ENCODE measurements around the gene PCDH9.

Gene PCDH9

DNA sequence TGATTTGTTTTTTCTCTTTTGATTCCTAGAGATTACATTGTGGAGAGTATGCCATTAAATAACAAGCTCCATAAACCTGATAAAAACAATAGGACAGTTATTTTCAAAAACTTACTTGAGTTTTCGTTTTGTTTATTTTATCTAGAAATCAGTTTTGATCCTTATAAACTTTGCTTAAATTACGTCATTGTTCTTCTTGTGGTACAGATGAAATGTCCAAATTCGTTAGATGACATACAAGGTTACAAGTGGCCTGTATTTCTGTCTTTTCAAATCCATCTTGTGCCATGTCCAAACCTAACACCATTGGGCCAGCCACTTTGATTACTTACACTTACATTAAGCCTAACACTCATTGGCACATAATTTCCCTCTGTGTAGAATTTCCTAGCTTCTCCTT, 372.0 kb downstream of the PCDH9 start:
- H3K14ac ChIP-seq (ENCODE audit: low read length), result no peak overlapping the region
- H2BK12ac ChIP-seq (ENCODE audit: low read length), result no peak overlapping the region
- H4K8ac ChIP-seq (ENCODE audit: low read depth, low read length), result no peak overlapping the region
- no peak overlapping the region for H2BK120ac ChIP-seq (ENCODE audit: low read depth, low read length)
- no CpG with 5 or more reads among the region's 3 CpGs for WGBS, 2 donors (ENCODE audit: extremely low coverage in 2 of 2, insufficient read length in 2 of 2, insufficient replicate concordance in 1 of 2)
- H3K18ac ChIP-seq (ENCODE audit: low read length), result no peak overlapping the region
- no peak overlapping the region for H3K4me2 ChIP-seq (ENCODE audit: insufficient read depth, low read length, poor library complexity, severe bottlenecking)
- no peak overlapping the region for H2AFZ ChIP-seq (ENCODE audit: low read length)
- no peak overlapping the region for H2BK15ac ChIP-seq (ENCODE audit: low read length)
- H3K23ac ChIP-seq (ENCODE audit: low read depth, low read length, poor library complexity), result no peak overlapping the region
- no peaks in the 10 kb centered on the region for H3K27me3 ChIP-seq (ENCODE audit: control insufficient read depth in 3 of 3, insufficient read depth in 3 of 3, low read depth in 1 of 3, low read length in 3 of 3)
- peaks cover 4 to 13% of the 10 kb centered on the region in 2 donors for H3K4me1 ChIP-seq (ENCODE audit: control insufficient read depth in 2 of 2, insufficient read depth in 1 of 2, low read depth in 1 of 2, low read length in 2 of 2)
- H3K36me3 ChIP-seq (replicated peaks in 1 of 2; ENCODE audit: control insufficient read depth in 2 of 2, insufficient read depth in 2 of 2, low read length in 2 of 2), result no peaks in the 10 kb centered on the region
- H4K91ac ChIP-seq (ENCODE audit: low read depth, low read length, poor library complexity), result no peak overlapping the region
- no peak overlapping the region for H3K9ac ChIP-seq (ENCODE audit: low read depth, low read length, poor library complexity)
- no peaks in the 10 kb centered on the region for H3K79me1 ChIP-seq (ENCODE audit: low read depth, low read length)
- no peak overlapping the region for H3K27ac ChIP-seq (replicated peaks; ENCODE audit: low read length)
- no peak overlapping the region for H2BK5ac ChIP-seq (ENCODE audit: low read length)
- DNase-seq (ENCODE audit: low spot score), result no peak
- no peaks in the 10 kb centered on the region for H3K9me3 ChIP-seq (replicated peaks in 1 of 2; ENCODE audit: control insufficient read depth in 2 of 2, insufficient read depth in 1 of 2, low read depth in 1 of 2, low read length in 2 of 2)
- no peak overlapping the region for H2AK5ac ChIP-seq (ENCODE audit: low read depth, low read length)
- no peak overlapping the region for H3K4ac ChIP-seq (ENCODE audit: low read length)
- no peak overlapping the region for H3K4me3 ChIP-seq (ENCODE audit: low read length in 2 of 2)

DNA sequence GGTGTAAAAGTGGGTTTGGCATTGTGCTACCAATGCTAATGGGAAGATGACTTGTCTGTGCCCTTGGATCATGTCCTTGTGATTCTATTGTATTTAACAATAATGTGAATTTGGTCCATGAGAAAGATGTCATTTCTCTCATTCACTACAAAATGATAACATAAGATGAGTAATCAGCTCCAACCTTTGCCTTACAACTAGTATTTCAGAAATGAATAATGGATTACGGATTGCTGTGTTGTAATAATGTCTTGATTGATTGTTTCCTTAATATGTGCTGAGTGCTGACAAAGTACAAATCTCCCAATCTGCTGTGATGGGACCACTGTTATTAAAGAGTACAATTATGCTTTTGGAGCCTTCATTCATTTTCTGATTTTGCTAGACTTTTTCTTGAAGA, 375.0 kb downstream of the PCDH9 start:
- H2BK120ac ChIP-seq (ENCODE audit: low read depth, low read length), result no peak overlapping the region
- H2BK12ac ChIP-seq (ENCODE audit: low read length), result no peak overlapping the region
- peaks cover 0 to 5% of the 10 kb centered on the region in 2 donors for H3K4me1 ChIP-seq (ENCODE audit: control insufficient read depth in 2 of 2, insufficient read depth in 1 of 2, low read depth in 1 of 2, low read length in 2 of 2)
- no peak overlapping the region for H3K4ac ChIP-seq (ENCODE audit: low read length)
- no peak overlapping the region for H2BK15ac ChIP-seq (ENCODE audit: low read length)
- no peak overlapping the region for H3K14ac ChIP-seq (ENCODE audit: low read length)
- no peak overlapping the region for H4K8ac ChIP-seq (ENCODE audit: low read depth, low read length)
- no peak overlapping the region for H2AK5ac ChIP-seq (ENCODE audit: low read depth, low read length)
- no peak overlapping the region for H3K27ac ChIP-seq (replicated peaks; ENCODE audit: low read length)
- H3K36me3 ChIP-seq (replicated peaks in 1 of 2; ENCODE audit: control insufficient read depth in 2 of 2, insufficient read depth in 2 of 2, low read length in 2 of 2), result no peaks in the 10 kb centered on the region
- no peaks in the 10 kb centered on the region for H3K27me3 ChIP-seq (ENCODE audit: control insufficient read depth in 3 of 3, insufficient read depth in 3 of 3, low read depth in 1 of 3, low read length in 3 of 3)
- no CpG with 5 or more reads among the region's 1 CpG for WGBS, 2 donors (ENCODE audit: extremely low coverage in 2 of 2, insufficient read length in 2 of 2, insufficient replicate concordance in 1 of 2)
- no peak overlapping the region for H2AFZ ChIP-seq (ENCODE audit: low read length)
- no peak overlapping the region for H4K91ac ChIP-seq (ENCODE audit: low read depth, low read length, poor library complexity)
- H3K79me1 ChIP-seq (ENCODE audit: low read depth, low read length), result no peaks in the 10 kb centered on the region
- no peak overlapping the region for H3K4me3 ChIP-seq (ENCODE audit: low read length in 2 of 2)
- H3K9me3 ChIP-seq (replicated peaks in 1 of 2; ENCODE audit: control insufficient read depth in 2 of 2, insufficient read depth in 1 of 2, low read depth in 1 of 2, low read length in 2 of 2), result peaks cover 0 to 4% of the 10 kb centered on the region in 2 donors
- no peak overlapping the region for H3K9ac ChIP-seq (ENCODE audit: low read depth, low read length, poor library complexity)
- H3K23ac ChIP-seq (ENCODE audit: low read depth, low read length, poor library complexity), result no peak overlapping the region
- no peak overlapping the region for H3K18ac ChIP-seq (ENCODE audit: low read length)
- no peak overlapping the region for H3K4me2 ChIP-seq (ENCODE audit: insufficient read depth, low read length, poor library complexity, severe bottlenecking)
- DNase-seq (ENCODE audit: low spot score), result no peak
- no peak overlapping the region for H2BK5ac ChIP-seq (ENCODE audit: low read length)

DNA sequence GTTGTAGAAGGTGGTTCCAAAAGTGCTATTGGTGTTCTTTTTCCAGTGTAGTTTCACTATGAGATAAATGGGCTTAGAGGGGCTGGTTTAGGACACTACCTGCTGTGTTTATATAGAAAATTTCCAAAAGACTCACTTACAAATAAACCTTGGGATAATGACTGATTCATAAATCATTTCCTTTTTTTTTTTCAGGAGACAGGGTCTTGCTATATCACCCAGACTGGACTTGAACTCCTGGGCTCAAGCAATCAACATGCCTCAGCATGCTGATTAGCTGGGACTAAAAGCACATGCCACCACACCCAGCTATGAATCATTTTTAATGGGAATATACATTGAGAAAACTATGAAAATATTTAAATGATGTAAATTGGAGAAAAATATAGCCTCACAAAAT, 376.6 kb downstream of the PCDH9 start:
- Histone ChIP-seq H3K4ac (ENCODE audit: low read length) (no peak overlapping the region), H3K14ac (ENCODE audit: low read length) (no peak overlapping the region), H2BK15ac (ENCODE audit: low read length) (no peak overlapping the region), H3K79me1 (ENCODE audit: low read depth, low read length) (no peaks in the 10 kb centered on the region), H3K18ac (ENCODE audit: low read length) (no peak overlapping the region), H3K27ac (replicated peaks; ENCODE audit: low read length) (no peak overlapping the region), H4K8ac (ENCODE audit: low read depth, low read length) (no peak overlapping the region), H2AK5ac (ENCODE audit: low read depth, low read length) (no peak overlapping the region), H3K9ac (ENCODE audit: low read depth, low read length, poor library complexity) (no peak overlapping the region), H2BK12ac (ENCODE audit: low read length) (no peak overlapping the region), H3K9me3 (replicated peaks in 1 of 2; ENCODE audit: control insufficient read depth in 2 of 2, insufficient read depth in 1 of 2, low read depth in 1 of 2, low read length in 2 of 2) (peaks cover 2 to 4% of the 10 kb centered on the region in 2 donors), H2AFZ (ENCODE audit: low read length) (no peak overlapping the region), H3K27me3 (ENCODE audit: control insufficient read depth in 3 of 3, insufficient read depth in 3 of 3, low read depth in 1 of 3, low read length in 3 of 3) (no peaks in the 10 kb centered on the region), H3K23ac (ENCODE audit: low read depth, low read length, poor library complexity) (no peak overlapping the region), H2BK120ac (ENCODE audit: low read depth, low read length) (no peak overlapping the region), H3K4me3 (ENCODE audit: low read length in 2 of 2) (no peak overlapping the region), H3K4me2 (ENCODE audit: insufficient read depth, low read length, poor library complexity, severe bottlenecking) (no peak overlapping the region), H4K91ac (ENCODE audit: low read depth, low read length, poor library complexity) (no peak overlapping the region), H3K36me3 (replicated peaks in 1 of 2; ENCODE audit: control insufficient read depth in 2 of 2, insufficient read depth in 2 of 2, low read length in 2 of 2) (no peaks in the 10 kb centered on the region), H2BK5ac (ENCODE audit: low read length) (no peak overlapping the region), H3K4me1 (ENCODE audit: control insufficient read depth in 2 of 2, insufficient read depth in 1 of 2, low read depth in 1 of 2, low read length in 2 of 2) (no peaks in the 10 kb centered on the region)
- DNase-seq (ENCODE audit: low spot score), result no peak

DNA sequence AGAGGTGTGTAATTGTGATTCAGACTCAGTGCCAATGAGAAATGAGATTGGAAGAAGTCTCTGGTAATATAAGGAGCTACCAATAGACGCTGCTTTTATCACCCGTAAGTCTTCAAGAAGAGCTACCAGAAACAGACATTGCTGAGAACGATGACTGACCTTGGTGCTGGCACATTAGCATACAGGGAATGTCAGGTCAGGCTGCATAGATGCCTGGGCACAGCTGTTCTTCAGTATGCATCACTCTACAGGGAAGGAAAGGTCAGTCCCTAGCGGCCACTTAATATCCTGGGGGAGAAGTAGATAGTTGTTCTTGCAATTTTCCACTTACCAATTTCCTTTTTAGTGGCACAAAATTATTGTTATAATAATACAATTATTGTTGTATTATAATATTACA, 380.4 kb downstream of the PCDH9 start:
- Histone ChIP-seq H3K27ac (replicated peaks; ENCODE audit: low read length) (no peak overlapping the region), H2BK5ac (ENCODE audit: low read length) (no peak overlapping the region), H2BK15ac (ENCODE audit: low read length) (no peak overlapping the region), H4K8ac (ENCODE audit: low read depth, low read length) (no peak overlapping the region), H3K14ac (ENCODE audit: low read length) (no peak overlapping the region), H3K79me1 (ENCODE audit: low read depth, low read length) (no peaks in the 10 kb centered on the region), H3K4me2 (ENCODE audit: insufficient read depth, low read length, poor library complexity, severe bottlenecking) (no peak overlapping the region), H2AK5ac (ENCODE audit: low read depth, low read length) (no peak overlapping the region), H3K4ac (ENCODE audit: low read length) (no peak overlapping the region), H3K23ac (ENCODE audit: low read depth, low read length, poor library complexity) (no peak overlapping the region), H2AFZ (ENCODE audit: low read length) (no peak overlapping the region), H3K4me3 (ENCODE audit: low read length in 2 of 2) (peak overlapping the region in 1 of 2 donors; percentile 60), H3K9me3 (replicated peaks in 1 of 2; ENCODE audit: control insufficient read depth in 2 of 2, insufficient read depth in 1 of 2, low read depth in 1 of 2, low read length in 2 of 2) (peaks cover 2 to 4% of the 10 kb centered on the region in 2 donors), H2BK12ac (ENCODE audit: low read length) (no peak overlapping the region), H3K4me1 (ENCODE audit: control insufficient read depth in 2 of 2, insufficient read depth in 1 of 2, low read depth in 1 of 2, low read length in 2 of 2) (no peaks in the 10 kb centered on the region), H2BK120ac (ENCODE audit: low read depth, low read length) (no peak overlapping the region), H3K18ac (ENCODE audit: low read length) (no peak overlapping the region), H3K27me3 (ENCODE audit: control insufficient read depth in 3 of 3, insufficient read depth in 3 of 3, low read depth in 1 of 3, low read length in 3 of 3) (no peaks in the 10 kb centered on the region), H3K9ac (ENCODE audit: low read depth, low read length, poor library complexity) (no peak overlapping the region), H4K91ac (ENCODE audit: low read depth, low read length, poor library complexity) (no peak overlapping the region), H3K36me3 (replicated peaks in 1 of 2; ENCODE audit: control insufficient read depth in 2 of 2, insufficient read depth in 2 of 2, low read length in 2 of 2) (no peaks in the 10 kb centered on the region)
- WGBS, 2 donors (ENCODE audit: extremely low coverage in 2 of 2, insufficient read length in 2 of 2, insufficient replicate concordance in 1 of 2), result no CpG with 5 or more reads among the region's 4 CpGs
- DNase-seq (ENCODE audit: low spot score), result no peak

All from neuronal stem cell (in vitro differentiated cells).